ENCODE data around the gene ADAMTSL3. TPM values are rescaled to one million over a fixed set of nuclear protein-coding genes. Genes with fewer than 3 reads are reported as not detected.

ADAMTSL3 gene
- total RNA-seq, 2 experiments from 2014 or later, result not detected

DNA sequence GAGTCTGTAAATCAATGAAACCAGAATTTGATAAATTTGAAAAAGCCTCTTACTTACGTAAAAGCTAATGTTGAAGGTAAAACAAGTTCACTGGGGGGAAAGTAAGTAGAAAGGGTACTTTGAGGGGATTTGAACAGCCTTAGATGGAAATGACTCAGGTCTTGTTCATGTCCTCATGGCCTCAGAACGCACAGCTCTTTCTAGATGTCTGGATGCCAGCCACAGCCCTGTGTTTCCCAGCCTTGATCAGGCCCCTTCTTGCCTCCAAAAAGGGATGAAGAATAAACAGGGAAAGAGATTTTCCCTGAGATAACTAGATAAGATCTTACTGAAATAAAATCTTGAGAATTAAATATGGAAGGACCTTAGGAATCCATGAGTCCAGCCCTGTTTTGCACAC lies 344.6 kb downstream of the ADAMTSL3 start:
- intact Hi-C loops (cut with micrococcal nuclease), result no loop called here
- no peaks in the 10 kb centered on the region for H3K4me1 Mint-ChIP-seq (ENCODE audit: low read depth)
- no peaks in the 10 kb centered on the region for H3K36me3 Mint-ChIP-seq (ENCODE audit: low read depth)
- CTCF ChIA-PET, result interaction anchor here (1.4 kb wide), 1 partner anchor 10 kb away, joined by 3 read pairs; no protein-coding TSS in a partner anchor
- peaks cover 3% of the 10 kb centered on the region for H3K27me3 Mint-ChIP-seq (ENCODE audit: low read depth)
- no peak overlapping the region for H3K27ac Mint-ChIP-seq
- H3K9me3 Mint-ChIP-seq, result peaks cover 2% of the 10 kb centered on the region
- DNase-seq, result no peak
- H3K4me3 Mint-ChIP-seq, result no peak overlapping the region

DNA sequence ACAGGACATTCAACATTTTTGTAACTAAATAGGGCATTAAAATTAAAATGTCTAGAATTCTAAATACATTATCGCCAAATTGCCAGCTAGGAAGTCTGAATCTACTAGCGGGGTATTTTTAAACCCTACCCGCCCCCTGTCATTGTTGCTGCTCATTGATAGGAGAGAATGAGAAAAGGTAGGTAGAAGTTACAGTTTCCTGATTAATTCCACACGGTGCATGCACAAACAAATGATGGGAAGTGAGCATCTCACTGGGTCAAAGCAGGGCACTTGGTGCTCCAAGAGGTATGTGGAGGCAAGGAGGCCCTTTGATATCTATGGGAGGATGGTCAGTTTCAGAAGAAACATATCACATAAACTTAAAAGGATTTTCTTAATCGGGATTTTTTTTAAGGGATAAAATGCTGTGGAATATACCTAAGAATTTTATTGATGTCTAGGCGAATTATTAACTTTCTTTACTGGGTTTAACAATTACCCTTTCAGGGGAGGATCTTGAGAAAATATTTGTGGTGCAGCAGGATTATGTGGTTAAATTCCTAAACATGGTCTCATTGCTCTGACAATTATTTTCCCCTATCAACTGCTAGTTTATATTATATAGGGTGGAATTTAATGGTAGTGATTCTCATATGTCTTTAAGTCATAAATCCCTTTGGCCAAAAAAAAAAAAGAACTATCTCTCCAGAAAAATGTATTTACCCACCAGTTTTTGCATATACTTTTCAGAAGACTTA lies 345.6 kb downstream of the ADAMTSL3 start:
- Mint-ChIP-seq H3K9me3 (peaks cover 2% of the 10 kb centered on the region), H3K36me3 (ENCODE audit: low read depth) (no peaks in the 10 kb centered on the region), H3K27me3 (ENCODE audit: low read depth) (peaks cover 3% of the 10 kb centered on the region), H3K27ac (no peak overlapping the region), H3K4me3 (no peak overlapping the region), H3K4me1 (ENCODE audit: low read depth) (no peaks in the 10 kb centered on the region)
- intact Hi-C loops (cut with micrococcal nuclease), result no loop called here
- CTCF ChIA-PET, result interaction anchor here (1.4 kb wide), 1 partner anchor 9 kb away, joined by 3 read pairs; no protein-coding TSS in a partner anchor
- no peak for DNase-seq

DNA sequence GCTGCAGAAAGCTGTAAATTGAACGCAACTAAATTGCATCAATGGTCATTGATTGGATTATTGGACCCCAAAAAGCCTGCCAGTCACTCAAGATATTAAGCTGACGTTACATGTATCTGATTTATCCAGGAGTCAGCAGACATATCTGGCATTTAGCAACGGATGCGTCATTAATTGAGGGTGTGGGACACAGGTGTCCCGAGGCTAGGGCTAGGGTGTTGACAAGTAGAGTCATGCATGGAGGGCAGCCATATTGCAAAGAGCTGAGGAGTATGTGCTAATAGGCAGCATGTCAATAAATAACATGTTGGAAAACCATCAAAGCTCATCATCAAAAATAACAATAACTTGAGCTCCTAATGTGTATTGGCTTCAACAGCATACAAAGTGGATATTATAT lies 347.1 kb downstream of the ADAMTSL3 start:
- no peak for DNase-seq
- CTCF ChIA-PET, result no interaction called here
- Mint-ChIP-seq H3K9me3 (peaks cover 2% of the 10 kb centered on the region), H3K27ac (no peak overlapping the region), H3K27me3 (ENCODE audit: low read depth) (peaks cover 3% of the 10 kb centered on the region), H3K4me1 (ENCODE audit: low read depth) (no peaks in the 10 kb centered on the region), H3K36me3 (ENCODE audit: low read depth) (no peaks in the 10 kb centered on the region), H3K4me3 (no peak overlapping the region)
- intact Hi-C loops (cut with micrococcal nuclease), result no loop called here

DNA sequence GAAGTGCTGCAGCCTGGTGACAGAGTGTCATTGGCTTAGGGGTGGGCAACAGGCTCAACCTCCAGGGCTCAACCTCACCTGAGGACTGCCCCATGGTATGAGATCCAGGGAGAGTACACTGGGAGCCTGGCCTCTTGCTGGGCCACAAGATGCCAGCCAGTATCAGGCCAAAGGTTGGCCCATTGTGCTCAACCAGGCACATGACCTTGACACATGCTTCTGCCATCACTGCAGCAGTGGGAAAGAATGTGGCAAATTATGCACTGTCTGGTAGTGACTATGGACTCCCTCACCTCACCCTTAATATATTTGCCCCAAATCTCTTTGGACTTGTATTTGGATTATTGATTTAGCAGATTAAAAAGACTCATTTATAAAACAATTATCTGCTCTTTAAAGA lies 347.7 kb downstream of the ADAMTSL3 start:
- Mint-ChIP-seq H3K9me3 (peaks cover 2% of the 10 kb centered on the region), H3K36me3 (ENCODE audit: low read depth) (no peaks in the 10 kb centered on the region), H3K4me1 (ENCODE audit: low read depth) (no peaks in the 10 kb centered on the region), H3K4me3 (no peak overlapping the region), H3K27ac (no peak overlapping the region), H3K27me3 (ENCODE audit: low read depth) (peaks cover 3% of the 10 kb centered on the region)
- intact Hi-C loops (cut with micrococcal nuclease), result no loop called here
- no peak for DNase-seq
- CTCF ChIA-PET, result no interaction called here

DNA sequence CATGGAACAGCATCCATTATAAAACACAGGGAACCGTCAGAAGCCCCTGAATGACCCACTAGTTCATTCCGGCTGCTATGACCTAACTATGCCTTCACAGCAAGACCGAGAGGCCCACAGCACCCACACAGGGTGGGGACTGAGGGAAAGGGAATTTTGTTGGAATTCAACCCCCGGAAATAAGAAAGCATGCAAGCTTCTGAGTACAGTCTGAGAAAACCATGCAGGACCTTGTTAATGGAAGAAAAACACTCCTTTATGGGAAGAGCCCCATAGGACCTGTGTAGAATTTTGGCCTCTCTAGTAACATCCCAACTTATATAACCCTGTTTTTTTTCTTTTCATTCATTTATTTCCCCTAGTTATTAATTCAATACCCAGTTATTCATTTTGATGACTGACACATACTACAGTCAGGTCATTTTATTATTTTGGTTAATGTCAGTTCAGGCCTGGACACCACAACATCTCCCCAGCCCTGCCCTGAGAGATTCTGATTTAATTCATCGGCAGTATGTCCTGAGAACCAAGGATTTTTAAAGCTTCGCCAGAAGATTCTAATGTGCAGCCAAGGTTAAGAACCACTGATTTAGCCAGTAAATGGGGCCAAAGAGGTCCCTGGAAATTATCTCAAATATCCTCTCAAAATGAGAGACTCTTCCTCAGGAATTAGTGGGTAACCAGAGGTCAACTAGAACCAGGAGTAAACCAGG lies 350.0 kb downstream of the ADAMTSL3 start:
- Mint-ChIP-seq H3K4me3 (no peak overlapping the region), H3K4me1 (ENCODE audit: low read depth) (no peaks in the 10 kb centered on the region), H3K9me3 (no peaks in the 10 kb centered on the region), H3K27me3 (ENCODE audit: low read depth) (no peaks in the 10 kb centered on the region), H3K27ac (no peak overlapping the region), H3K36me3 (ENCODE audit: low read depth) (no peaks in the 10 kb centered on the region)
- CTCF ChIA-PET, result no interaction called here
- intact Hi-C loops (cut with micrococcal nuclease), result no loop called here
- no peak for DNase-seq

DNA sequence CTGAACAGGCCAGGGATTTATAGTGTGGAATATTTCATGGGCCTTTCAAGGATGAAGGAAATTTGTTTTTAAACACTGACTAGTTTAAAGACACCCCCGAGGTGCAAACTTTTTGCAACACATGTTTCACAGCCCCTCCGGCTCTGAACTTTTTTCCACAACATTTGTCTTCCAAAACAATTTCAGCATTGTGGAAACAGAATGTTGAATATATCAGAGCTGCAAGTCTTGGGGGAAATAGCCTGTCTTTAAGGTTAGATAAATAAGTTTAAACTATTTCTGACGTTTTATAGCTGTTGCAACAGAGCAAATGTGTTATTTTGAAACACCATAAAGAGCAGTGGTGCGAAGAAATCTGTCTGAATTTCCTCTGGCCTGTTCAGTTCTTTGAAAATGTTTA lies 352.5 kb downstream of the ADAMTSL3 start:
- H3K4me3 Mint-ChIP-seq, result no peak overlapping the region
- CTCF ChIA-PET, result no interaction called here
- no peaks in the 10 kb centered on the region for H3K4me1 Mint-ChIP-seq (ENCODE audit: low read depth)
- no peaks in the 10 kb centered on the region for H3K36me3 Mint-ChIP-seq (ENCODE audit: low read depth)
- intact Hi-C loops (cut with micrococcal nuclease), result no loop called here
- no peaks in the 10 kb centered on the region for H3K9me3 Mint-ChIP-seq
- no peak for DNase-seq
- H3K27me3 Mint-ChIP-seq (ENCODE audit: low read depth), result peaks cover 3% of the 10 kb centered on the region
- H3K27ac Mint-ChIP-seq, result no peak overlapping the region

DNA sequence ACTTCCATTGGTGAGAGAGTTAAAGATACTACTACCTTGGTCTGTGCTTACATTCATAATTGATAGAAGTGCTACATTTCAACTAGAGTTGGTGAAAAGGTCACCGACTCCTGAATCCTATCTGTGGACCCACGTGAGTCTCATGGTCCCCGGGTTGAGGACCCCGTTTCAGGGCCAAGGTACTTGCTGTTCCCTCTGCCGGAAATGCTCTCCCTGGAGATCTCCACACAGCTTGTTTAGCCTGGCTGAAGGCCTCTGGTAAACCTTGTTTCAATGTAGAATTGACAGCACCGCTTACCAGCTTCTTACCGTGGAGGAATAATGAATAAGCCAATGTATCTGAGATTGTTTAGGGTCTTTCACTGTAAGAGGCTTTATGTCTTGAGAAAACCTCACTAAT lies 355.7 kb downstream of the ADAMTSL3 start:
- intact Hi-C loops (cut with micrococcal nuclease), result no loop called here
- peaks cover 5% of the 10 kb centered on the region for H3K9me3 Mint-ChIP-seq
- no peak overlapping the region for H3K4me3 Mint-ChIP-seq
- no peak overlapping the region for H3K27ac Mint-ChIP-seq
- CTCF ChIA-PET, result no interaction called here
- H3K36me3 Mint-ChIP-seq (ENCODE audit: low read depth), result no peaks in the 10 kb centered on the region
- H3K4me1 Mint-ChIP-seq (ENCODE audit: low read depth), result no peaks in the 10 kb centered on the region
- peaks cover 3% of the 10 kb centered on the region for H3K27me3 Mint-ChIP-seq (ENCODE audit: low read depth)
- DNase-seq, result no peak

DNA sequence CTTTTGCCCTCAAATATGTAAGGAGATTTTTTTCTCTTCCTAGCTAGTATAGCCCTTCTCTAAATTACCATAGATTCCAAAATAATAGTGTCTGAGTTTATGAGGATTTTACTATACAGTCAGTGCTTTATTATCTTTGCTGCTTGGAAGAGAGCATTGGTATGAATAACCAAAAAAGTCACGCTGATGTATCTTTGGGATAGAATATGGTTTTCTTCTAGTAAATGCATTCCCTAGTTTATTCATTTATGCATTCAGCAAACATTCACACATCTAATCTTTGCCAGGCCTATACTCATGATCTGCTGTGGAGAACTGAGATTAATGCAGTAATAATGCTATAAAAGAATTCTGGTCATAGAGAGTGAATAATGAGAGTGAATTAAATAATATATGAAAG lies 356.3 kb downstream of the ADAMTSL3 start:
- Mint-ChIP-seq H3K4me3 (no peak overlapping the region), H3K36me3 (ENCODE audit: low read depth) (no peaks in the 10 kb centered on the region), H3K27ac (no peak overlapping the region), H3K9me3 (peaks cover 5% of the 10 kb centered on the region), H3K4me1 (ENCODE audit: low read depth) (no peaks in the 10 kb centered on the region), H3K27me3 (ENCODE audit: low read depth) (peaks cover 3% of the 10 kb centered on the region)
- DNase-seq, result no peak
- CTCF ChIA-PET, result no interaction called here
- intact Hi-C loops (cut with micrococcal nuclease), result no loop called here

DNA sequence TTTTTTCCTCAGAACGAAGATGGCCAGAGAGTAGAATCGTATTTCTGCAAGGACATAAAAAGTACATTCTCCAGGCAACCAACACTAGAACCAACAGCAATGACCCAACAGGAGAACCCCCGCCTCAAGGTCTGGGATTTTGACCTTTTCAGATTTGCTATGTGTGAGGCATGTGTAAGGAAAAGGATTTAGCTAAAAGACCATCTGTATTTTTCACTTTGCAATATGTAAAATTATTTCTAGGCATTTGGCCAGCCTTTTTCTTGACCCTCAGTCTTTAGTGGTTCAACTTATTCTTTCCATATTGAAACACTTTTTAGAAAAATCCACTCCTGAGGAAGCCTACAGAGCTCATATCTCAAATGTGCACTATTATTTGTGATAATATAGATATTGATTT lies 362.4 kb downstream of the ADAMTSL3 start:
- Mint-ChIP-seq H3K9me3 (peaks cover 5% of the 10 kb centered on the region), H3K27ac (no peak overlapping the region), H3K27me3 (ENCODE audit: low read depth) (peaks cover 14% of the 10 kb centered on the region), H3K4me1 (ENCODE audit: low read depth) (no peaks in the 10 kb centered on the region), H3K4me3 (no peak overlapping the region), H3K36me3 (ENCODE audit: low read depth) (no peaks in the 10 kb centered on the region)
- CTCF ChIA-PET, result no interaction called here
- intact Hi-C loops (cut with micrococcal nuclease), result no loop called here
- no peak for DNase-seq

DNA sequence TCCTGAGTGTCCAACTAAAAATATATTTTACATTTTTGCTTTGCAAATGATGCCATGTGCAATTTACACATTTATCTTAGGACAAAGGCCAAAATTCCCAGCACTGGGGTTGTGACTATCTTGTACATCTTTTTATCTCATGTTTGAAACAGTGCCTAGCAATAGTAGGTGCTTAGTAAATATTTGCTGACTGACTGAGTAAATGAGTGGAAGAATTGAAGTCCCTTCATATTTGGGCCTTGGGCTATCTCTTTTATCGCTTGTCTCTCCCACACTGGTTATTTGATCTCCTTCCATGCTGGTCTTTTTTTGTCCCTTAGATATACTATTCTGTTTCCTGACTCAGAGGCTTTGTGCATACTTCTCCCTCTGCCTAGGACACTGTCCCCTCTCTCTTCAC lies 368.6 kb downstream of the ADAMTSL3 start:
- CTCF ChIA-PET, result interaction anchor here (1.3 kb wide), 1 partner anchor 457 kb away, joined by 4 read pairs; no protein-coding TSS in a partner anchor
- intact Hi-C loops (cut with micrococcal nuclease), result loop anchor here (5.0 kb wide), 1 partner anchor 455 kb away; no protein-coding TSS in a partner anchor

DNA sequence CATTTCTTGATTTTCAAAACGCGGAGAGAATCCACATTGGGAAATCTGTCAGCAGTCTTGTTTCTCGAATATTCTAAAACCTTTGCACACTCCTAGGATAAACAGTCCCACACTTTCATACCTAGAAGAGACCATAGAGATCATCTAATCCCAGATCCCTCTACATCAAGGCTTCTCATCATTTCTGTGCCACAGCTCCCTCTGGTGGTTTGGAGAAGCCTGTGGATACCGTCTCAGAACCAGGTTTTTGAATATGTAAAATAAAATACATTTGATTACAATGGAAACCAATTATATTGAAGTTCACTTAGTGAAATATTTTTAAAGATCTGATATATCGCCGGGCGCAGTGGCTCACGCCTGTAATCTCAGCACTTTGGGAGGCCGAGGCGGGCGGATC lies 369.7 kb downstream of the ADAMTSL3 start:
- peaks cover 15% of the 10 kb centered on the region for H3K27me3 Mint-ChIP-seq (ENCODE audit: low read depth)
- no peaks in the 10 kb centered on the region for H3K4me1 Mint-ChIP-seq (ENCODE audit: low read depth)
- CTCF ChIA-PET, result interaction anchor here (0.6 to 1.3 kb wide), 2 partner anchors 11 to 458 kb away, joined by 3 to 4 read pairs; no protein-coding TSS in a partner anchor
- no peak overlapping the region for H3K4me3 Mint-ChIP-seq
- H3K9me3 Mint-ChIP-seq, result no peaks in the 10 kb centered on the region
- H3K27ac Mint-ChIP-seq, result no peak overlapping the region
- DNase-seq, result peak; percentile 35
- intact Hi-C loops (cut with micrococcal nuclease), result loop anchor here (5.0 kb wide), 1 partner anchor 456 kb away; no protein-coding TSS in a partner anchor
- H3K36me3 Mint-ChIP-seq (ENCODE audit: low read depth), result no peaks in the 10 kb centered on the region

More for the DNA sequence above, 368.6 kb downstream of the ADAMTSL3 start:
- no peak overlapping the region for H3K27ac Mint-ChIP-seq
- peaks cover 19% of the 10 kb centered on the region for H3K27me3 Mint-ChIP-seq (ENCODE audit: low read depth)
- H3K4me1 Mint-ChIP-seq (ENCODE audit: low read depth), result no peaks in the 10 kb centered on the region
- H3K4me3 Mint-ChIP-seq, result no peak overlapping the region
- H3K9me3 Mint-ChIP-seq, result no peaks in the 10 kb centered on the region
- no peaks in the 10 kb centered on the region for H3K36me3 Mint-ChIP-seq (ENCODE audit: low read depth)
- no peak for DNase-seq

DNA sequence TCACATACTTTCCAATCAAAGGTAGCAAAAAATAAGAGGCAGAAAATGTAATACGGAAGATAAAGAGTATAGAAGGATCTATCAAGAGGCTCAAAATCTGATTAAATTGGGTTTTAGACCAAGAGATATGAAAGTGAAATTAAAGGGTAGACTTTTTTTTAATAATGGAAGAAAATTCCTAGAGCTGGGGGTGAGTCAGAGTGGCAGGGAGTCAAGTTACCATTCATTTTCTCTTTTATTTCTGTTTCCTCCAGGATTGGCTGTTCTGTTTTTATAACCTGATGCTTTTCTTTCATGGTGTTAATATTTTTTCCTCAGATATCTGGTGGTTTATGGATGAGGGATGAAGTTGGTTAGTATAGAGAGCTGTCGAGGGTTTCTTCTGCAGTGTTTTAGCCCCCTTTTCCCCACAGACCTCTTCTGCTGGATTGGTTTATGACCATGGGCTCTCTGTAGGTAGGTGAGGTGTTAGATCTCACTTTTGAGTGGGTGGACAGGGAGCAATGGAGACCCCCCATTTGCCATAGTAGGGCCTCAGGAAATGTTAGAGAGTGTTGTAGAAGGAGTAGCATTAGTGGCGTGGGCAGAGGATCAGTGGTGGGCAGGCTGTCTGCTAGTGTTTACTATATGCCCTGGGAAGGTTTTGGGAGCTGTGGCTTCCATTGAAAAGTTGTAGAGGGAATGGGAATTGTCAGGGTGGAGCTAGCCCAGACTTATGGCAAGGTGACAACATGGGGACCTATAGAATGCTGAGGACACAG lies 380.1 kb downstream of the ADAMTSL3 start:
- Mint-ChIP-seq H3K4me1 (ENCODE audit: low read depth) (no peaks in the 10 kb centered on the region), H3K9me3 (peaks cover 5% of the 10 kb centered on the region), H3K36me3 (ENCODE audit: low read depth) (no peaks in the 10 kb centered on the region), H3K4me3 (no peak overlapping the region), H3K27ac (no peak overlapping the region), H3K27me3 (ENCODE audit: low read depth) (peaks cover 17% of the 10 kb centered on the region)
- CTCF ChIA-PET, result interaction anchor here (1.3 kb wide), 1 partner anchor 40 kb away, joined by 3 read pairs; no protein-coding TSS in a partner anchor
- no peak for DNase-seq
- intact Hi-C loops (cut with micrococcal nuclease), result loop anchor here (2.0 to 10.0 kb wide), 3 partner anchors 469 to 789 kb away; no protein-coding TSS in a partner anchor
